Uterus (tissue), 4 donors: Measurements from ENCODE around the gene SLC35E1. TPM values are rescaled to one million over a fixed set of nuclear protein-coding genes. Genes with fewer than 3 reads are reported as not detected.
A peak's percentile ranks its signal among the peaks of the same experiment; 100 is the strongest.

ENCODE experiments used
- DNase-seq, 2 donors: peaks; one replicate each; pipeline ENCODE4 v3.0.0-alpha.2; 2019 to 2020
- H3K27ac ChIP-seq, 2 donors: fragments of 200-600 bp; sonication (generic); 1 replicate in 1 of 2; 2 replicates in 1 of 2; pipeline ENCODE4 v1.5.1; 2016 to 2018
- H3K27me3 ChIP-seq, 2 donors: fragments of 200-600 bp; sonication (generic); one replicate each; pipeline ENCODE4 v1.5.1; 2018 to 2019; ENCODE audit warnings: control low read depth in 1 of 2
- H3K36me3 ChIP-seq, 2 donors: fragments of 200-600 bp; sonication (generic); one replicate each; pipeline ENCODE4 v1.5.1; 2019; ENCODE audit warnings: control low read depth in 1 of 2
- H3K4me1 ChIP-seq, 2 donors: fragments of 200-600 bp; sonication (generic); one replicate each; pipeline ENCODE4 v1.5.1; 2018 to 2019; ENCODE audit warnings: control low read depth in 1 of 2
- H3K4me3 ChIP-seq, 2 donors: fragments of 200-600 bp; sonication (generic); 1 replicate in 1 of 2; 2 replicates in 1 of 2; pipeline ENCODE4 v1.5.1; 2018 to 2019; ENCODE audit warnings: mild to moderate bottlenecking in 1 of 2
- H3K9me3 ChIP-seq, 2 donors: fragments of 200-600 bp; sonication (generic); one replicate each; pipeline ENCODE4 v1.5.1; 2019; ENCODE audit warnings: control low read depth in 1 of 2
- POLR2A ChIP-seq, 2 donors: fragments of 450-650 bp; IDR thresholded peaks; one replicate each; pipeline ENCODE4 v1.6.1; 2016; ENCODE audit warnings: antibody characterized with exemption in 2 of 2, mild to moderate bottlenecking in 1 of 2, moderate library complexity in 1 of 2
- intact Hi-C: fragments of 100-400 bp; cut with DNase I; formaldehyde crosslinking; loops from one replicate; pipeline ENCODE4 v1.15.1; 2023; ENCODE audit warnings: low total_unique reads
- total RNA-seq, 4 donors: library from RNA; depleted of rRNA in 3 of 4; stranded (reverse); fragments of >200 nt in 3 of 4; gene quantifications; one replicate each; pipeline versions ENCODE4 v1.1.0 to v1.2.4, GENCODE V29; 2014 to 2023
- TF ChIP-seq, protein P1 (sequence below), 4 experiments: fragments of 200-600 bp in 2 of 4; fragments of 450-650 bp in 2 of 4; sonication (generic) in 2 of 4; IDR thresholded peaks; one replicate each; pipeline ENCODE4 v1.5.1; 2016 to 2019; ENCODE audit warnings: antibody characterized with exemption in 4 of 4, mild to moderate bottlenecking in 2 of 4, moderate library complexity in 1 of 4
- donor health status: DM: yes; HTN: yes; CAD: no.

Gene SLC35E1
- total RNA-seq, 4 donors from 2014 or later, result 10.2 to 39.8 (median 19.8) TPM

DNA sequence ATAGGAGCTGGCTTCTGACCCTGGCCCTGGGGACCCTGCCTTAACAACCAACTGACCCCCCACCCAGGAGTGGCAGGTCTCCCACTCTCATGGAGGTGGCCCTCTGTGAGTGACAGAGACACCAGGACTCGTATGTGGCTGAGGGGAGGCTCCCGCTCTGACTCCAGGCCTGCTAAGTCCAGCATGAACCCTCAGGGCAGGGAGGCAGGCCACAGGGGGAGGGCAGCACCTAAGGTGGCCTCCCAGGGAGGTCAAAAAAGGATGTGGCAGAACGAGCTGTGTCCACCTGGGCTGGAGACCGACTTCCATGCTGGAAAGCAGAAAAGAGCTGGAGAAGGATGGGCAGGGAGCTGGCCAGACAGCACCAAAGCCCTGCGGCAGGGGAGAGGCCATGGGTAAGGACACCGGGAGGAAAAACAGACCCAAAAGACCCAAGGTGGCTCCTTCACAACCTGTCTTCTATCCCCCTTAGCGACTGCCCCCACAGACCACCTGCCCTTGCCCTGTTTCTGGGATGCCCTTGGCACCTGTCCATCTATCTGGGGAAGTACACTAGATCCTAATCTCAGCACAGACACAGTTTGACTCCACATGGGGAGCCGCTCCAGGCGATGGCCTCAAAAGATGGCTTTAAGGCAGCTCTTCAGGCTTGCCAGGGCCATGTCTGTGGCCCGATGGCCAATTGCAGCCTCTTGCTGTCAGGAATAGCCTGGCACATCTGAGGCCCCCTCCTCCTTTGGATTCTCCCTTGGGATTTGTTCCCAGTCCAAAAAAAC is 10.5 kb upstream of the SLC35E1 start:
- Histone ChIP-seq H3K4me1 (peaks cover 6 to 22% of the 10 kb centered on the region in 2 donors), H3K36me3 (no peaks in the 10 kb centered on the region), H3K27me3 (no peaks in the 10 kb centered on the region), H3K4me3 (no peak overlapping the region), H3K27ac (peak overlapping the region in 1 of 2 donors; percentile 24), H3K9me3 (no peaks in the 10 kb centered on the region)
- intact Hi-C loops, result loop anchor here (5.0 kb wide), 1 partner anchor 45 kb away; the partner anchor contains the start of gene MED26
- DNase-seq, result no peak
- TF ChIP-seq POLR2A (IDR thresholded peaks at IDR 0.05), result no peak
- TF ChIP-seq, protein P1, sequence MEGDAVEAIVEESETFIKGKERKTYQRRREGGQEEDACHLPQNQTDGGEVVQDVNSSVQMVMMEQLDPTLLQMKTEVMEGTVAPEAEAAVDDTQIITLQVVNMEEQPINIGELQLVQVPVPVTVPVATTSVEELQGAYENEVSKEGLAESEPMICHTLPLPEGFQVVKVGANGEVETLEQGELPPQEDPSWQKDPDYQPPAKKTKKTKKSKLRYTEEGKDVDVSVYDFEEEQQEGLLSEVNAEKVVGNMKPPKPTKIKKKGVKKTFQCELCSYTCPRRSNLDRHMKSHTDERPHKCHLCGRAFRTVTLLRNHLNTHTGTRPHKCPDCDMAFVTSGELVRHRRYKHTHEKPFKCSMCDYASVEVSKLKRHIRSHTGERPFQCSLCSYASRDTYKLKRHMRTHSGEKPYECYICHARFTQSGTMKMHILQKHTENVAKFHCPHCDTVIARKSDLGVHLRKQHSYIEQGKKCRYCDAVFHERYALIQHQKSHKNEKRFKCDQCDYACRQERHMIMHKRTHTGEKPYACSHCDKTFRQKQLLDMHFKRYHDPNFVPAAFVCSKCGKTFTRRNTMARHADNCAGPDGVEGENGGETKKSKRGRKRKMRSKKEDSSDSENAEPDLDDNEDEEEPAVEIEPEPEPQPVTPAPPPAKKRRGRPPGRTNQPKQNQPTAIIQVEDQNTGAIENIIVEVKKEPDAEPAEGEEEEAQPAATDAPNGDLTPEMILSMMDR (IDR thresholded peaks at IDR 0.05), result no peak

DNA sequence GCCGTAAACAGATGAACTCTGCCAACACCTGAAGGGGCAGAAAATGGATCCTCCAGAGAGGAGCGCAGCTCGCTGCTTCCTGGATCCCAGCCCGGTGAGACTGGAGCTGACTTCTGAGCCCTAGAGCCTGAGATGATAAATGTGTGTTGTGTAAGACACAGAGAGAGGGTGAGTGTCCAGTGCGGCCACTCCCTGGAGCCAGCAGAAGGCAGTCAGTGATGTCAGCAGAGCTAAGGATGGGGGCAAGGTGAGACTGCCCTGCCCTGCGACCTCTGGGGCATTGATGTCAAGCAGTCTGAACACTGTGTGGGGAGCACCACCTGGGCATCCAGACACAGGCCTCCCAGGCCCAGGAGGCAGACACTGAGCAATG is 9.7 kb upstream of the SLC35E1 start:
- Histone ChIP-seq H3K36me3 (no peaks in the 10 kb centered on the region), H3K4me1 (peaks cover 0 to 15% of the 10 kb centered on the region in 2 donors), H3K27ac (peak overlapping the region in 1 of 2 donors; percentile 24), H3K4me3 (no peak overlapping the region), H3K9me3 (no peaks in the 10 kb centered on the region), H3K27me3 (no peaks in the 10 kb centered on the region)
- peak in 1 of 2 donors; percentile 46 for DNase-seq
- TF ChIP-seq, protein P1 (IDR thresholded peaks at IDR 0.05), result no peak
- no peak for TF ChIP-seq POLR2A (IDR thresholded peaks at IDR 0.05)
- intact Hi-C loops, result loop anchor here (5.0 kb wide), 1 partner anchor 45 kb away; the partner anchor contains the start of gene MED26

DNA sequence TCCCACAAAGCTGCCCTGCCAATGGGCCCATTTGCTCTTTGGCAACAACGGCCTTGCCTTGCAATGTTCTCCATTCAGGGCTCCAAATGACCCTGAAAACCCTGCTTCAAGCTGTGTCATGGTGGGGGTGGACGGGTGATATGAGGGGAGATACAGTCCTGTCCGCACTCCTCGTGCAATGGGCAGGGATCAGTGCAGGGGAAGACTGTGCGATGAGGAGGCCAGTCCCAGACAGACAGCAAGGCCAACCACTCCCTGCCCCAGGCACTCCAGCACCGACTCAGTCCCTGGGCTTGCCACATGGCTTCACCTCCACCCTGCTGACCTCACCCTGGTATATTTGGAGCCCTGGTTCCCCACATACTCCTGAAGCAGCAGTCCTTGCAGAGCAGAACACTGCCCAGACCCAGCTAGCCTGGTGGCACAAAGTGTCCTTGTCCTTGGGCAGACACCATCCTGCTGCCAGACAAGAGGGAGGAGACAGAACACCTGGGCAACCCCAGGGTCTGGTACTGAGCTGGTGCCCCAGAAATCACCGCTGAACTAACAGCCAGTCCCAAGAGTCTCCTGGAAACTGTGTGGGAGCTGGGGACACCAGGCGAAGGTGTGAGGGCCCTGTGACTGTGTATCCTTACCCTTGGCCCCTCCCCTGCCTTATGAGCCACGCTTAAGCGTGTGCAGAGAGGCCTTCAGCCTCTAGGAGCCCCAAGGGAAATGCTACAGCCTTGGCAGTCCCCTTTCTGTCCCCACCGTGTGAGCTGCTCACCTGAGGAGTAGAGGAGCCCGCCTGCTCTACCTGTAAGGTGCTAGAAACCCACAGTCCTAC is 9.1 kb upstream of the SLC35E1 start:
- TF ChIP-seq POLR2A (IDR thresholded peaks at IDR 0.05), result no peak
- TF ChIP-seq, protein P1 (IDR thresholded peaks at IDR 0.05), result no peak
- no peak overlapping the region for H3K4me3 ChIP-seq
- H3K36me3 ChIP-seq, result no peaks in the 10 kb centered on the region
- peaks cover 0 to 14% of the 10 kb centered on the region in 2 donors for H3K4me1 ChIP-seq
- no peaks in the 10 kb centered on the region for H3K9me3 ChIP-seq
- H3K27me3 ChIP-seq, result no peaks in the 10 kb centered on the region
- intact Hi-C loops, result loop anchor here (5.0 kb wide), 1 partner anchor 46 kb away; the partner anchor contains the start of gene MED26
- peak overlapping the region in 1 of 2 donors; percentile 24 for H3K27ac ChIP-seq
- DNase-seq, result no peak

DNA sequence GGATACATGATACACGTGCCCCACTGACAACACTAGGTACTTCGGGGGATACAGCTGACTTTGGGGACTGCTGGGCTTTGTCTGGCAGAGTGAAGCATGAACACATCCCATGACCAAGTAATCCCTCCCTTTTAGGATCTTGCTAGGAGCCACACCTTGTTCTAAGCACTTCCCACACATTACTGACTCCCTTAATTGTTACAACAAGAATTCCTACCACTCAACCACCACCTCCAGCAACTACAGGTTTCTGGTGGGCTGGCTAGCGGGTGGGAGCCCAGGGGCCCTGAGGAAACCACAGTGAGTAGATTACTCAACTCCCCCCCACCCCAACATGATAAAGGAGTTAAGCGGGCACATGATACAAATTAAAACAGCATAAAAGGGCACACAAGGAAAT is 7.2 kb upstream of the SLC35E1 start:
- H3K4me3 ChIP-seq, result no peak overlapping the region
- no peaks in the 10 kb centered on the region for H3K27me3 ChIP-seq
- intact Hi-C loops, result no loop called here
- H3K36me3 ChIP-seq, result no peaks in the 10 kb centered on the region
- DNase-seq, result no peak
- no peak overlapping the region for H3K27ac ChIP-seq
- peaks cover 0 to 14% of the 10 kb centered on the region in 2 donors for H3K4me1 ChIP-seq
- no peaks in the 10 kb centered on the region for H3K9me3 ChIP-seq
- no peak for TF ChIP-seq POLR2A (IDR thresholded peaks at IDR 0.05)
- TF ChIP-seq, protein P1 (IDR thresholded peaks at IDR 0.05), result no peak
